Measurements from ENCODE around the gene NRXN3.

DNA sequence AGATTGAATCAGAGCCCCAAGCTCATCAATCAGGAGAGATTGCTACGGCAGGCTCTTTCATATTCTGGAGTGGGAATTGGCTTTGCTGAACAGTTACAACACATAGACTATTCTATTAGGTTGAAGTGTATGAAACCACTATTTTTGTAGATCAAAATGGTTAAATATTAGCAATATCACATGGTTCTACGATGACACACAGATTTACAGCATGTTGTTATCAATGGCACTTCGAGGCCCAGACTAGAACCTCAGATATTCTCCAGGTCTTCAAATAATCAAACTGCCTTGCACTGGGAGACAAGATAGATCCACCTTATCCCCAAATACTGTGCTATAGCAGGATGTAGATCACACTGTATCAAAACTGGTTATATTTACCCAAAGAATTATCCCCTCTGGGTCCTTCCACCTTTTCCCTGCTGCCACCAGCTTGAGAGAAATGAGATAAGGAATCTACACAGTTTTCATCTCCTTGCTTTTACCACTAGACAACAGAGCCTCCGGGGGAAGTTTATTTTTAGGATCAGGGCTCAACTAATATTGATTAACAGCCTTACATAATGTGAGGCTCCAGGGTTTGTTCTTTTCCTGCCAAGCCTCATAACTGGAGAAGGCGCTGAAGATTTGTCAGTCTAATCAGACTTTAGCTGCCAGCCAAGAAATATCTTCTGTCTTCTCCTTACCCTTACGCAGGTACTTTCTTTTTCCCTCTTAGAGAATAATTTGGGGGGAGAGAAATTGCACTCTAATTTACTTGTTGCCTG is 1534.1 kb downstream of the NRXN3 start:
- TF ChIP-seq, protein P1, sequence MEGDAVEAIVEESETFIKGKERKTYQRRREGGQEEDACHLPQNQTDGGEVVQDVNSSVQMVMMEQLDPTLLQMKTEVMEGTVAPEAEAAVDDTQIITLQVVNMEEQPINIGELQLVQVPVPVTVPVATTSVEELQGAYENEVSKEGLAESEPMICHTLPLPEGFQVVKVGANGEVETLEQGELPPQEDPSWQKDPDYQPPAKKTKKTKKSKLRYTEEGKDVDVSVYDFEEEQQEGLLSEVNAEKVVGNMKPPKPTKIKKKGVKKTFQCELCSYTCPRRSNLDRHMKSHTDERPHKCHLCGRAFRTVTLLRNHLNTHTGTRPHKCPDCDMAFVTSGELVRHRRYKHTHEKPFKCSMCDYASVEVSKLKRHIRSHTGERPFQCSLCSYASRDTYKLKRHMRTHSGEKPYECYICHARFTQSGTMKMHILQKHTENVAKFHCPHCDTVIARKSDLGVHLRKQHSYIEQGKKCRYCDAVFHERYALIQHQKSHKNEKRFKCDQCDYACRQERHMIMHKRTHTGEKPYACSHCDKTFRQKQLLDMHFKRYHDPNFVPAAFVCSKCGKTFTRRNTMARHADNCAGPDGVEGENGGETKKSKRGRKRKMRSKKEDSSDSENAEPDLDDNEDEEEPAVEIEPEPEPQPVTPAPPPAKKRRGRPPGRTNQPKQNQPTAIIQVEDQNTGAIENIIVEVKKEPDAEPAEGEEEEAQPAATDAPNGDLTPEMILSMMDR (conservative IDR thresholded peaks at IDR 0.05), result no peak
- TF ChIP-seq EZH2 (IDR thresholded peaks at IDR 0.05; ENCODE audit: low read depth), result no peak

Data from PC-9 (cell line).